SKM-1 treated with dmso at 0.1 percent for 144 hours (cell line): Measurements from ENCODE around the gene PMM2.

Source experiments
- DNase-seq: peaks from one replicate; lab custom pipeline; 2025; ENCODE audit not compliant: unreplicated experiment; lab: John Stamatoyannopoulos, UW

Gene PMM2

GRCh38 chr16:8885674-8886592, 88.3 kb downstream of the PMM2 start:
- no peak for DNase-seq

- DNase-seq, result no peak
Observed at GRCh38 chr16:8886593-8887430, 89.2 kb downstream of the PMM2 start.

GRCh38 chr16:8887431-8887765, 89.8 kb downstream of the PMM2 start:
- DNase-seq, result no peak

- no peak for DNase-seq
Observed at GRCh38 chr16:8887952-8888560, 90.4 kb downstream of the PMM2 start.

- no peak for DNase-seq
Observed at GRCh38 chr16:8888951-8889892, 91.6 kb downstream of the PMM2 start.

- no peak for DNase-seq
Observed at GRCh38 chr16:8889893-8890548, 92.4 kb downstream of the PMM2 start.

- no peak for DNase-seq
Observed at GRCh38 chr16:8890549-8890921, 92.9 kb downstream of the PMM2 start.

GRCh38 chr16:8892101-8892575, 94.5 kb downstream of the PMM2 start:
- DNase-seq, result no peak

GRCh38 chr16:8893426-8893825, 95.8 kb downstream of the PMM2 start:
- no peak for DNase-seq

GRCh38 chr16:8893976-8894690, 96.5 kb downstream of the PMM2 start:
- no peak for DNase-seq

- no peak for DNase-seq
Observed at GRCh38 chr16:8894736-8895334, 97.2 kb downstream of the PMM2 start.

- no peak for DNase-seq
Observed at GRCh38 chr16:8898660-8899318, 101.2 kb downstream of the PMM2 start.
